WI38 (cell line): Measurements from ENCODE around the gene VILL.

ENCODE experiments used
- H3K4me3 ChIP-seq: 2 replicates; pipeline ENCODE4 v1.5.1; 2011; ENCODE audit warnings: low read depth, mild to moderate bottlenecking, control low read depth, low read length
- CTCF ChIP-seq: IDR thresholded peaks from 2 replicates; pipeline ENCODE4 v1.5.1; 2012; ENCODE audit warnings: low read depth, mild to moderate bottlenecking, control low read depth, low read length

Gene VILL

DNA sequence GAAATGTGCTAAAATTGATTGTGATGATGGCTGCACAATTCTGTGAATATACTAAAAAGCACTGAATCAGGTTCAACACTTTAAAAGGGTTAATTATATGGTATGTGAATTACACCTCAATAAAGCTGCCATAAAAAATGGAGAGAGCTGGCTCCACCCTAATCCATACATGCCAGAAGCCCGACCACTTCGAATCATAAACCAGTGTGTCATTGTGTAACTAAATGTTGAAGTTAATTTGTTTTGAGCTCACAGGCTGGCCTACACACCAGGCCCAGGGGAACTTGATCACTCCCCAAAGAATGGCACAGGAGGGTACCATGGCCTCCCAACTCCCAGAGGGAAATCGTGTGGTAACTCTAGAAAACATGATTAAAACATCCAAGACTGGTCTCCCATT is 24.9 kb downstream of the VILL start:
- no peak overlapping the region for H3K4me3 ChIP-seq
- TF ChIP-seq CTCF = no peak

- TF ChIP-seq CTCF = no peak
- no peak overlapping the region for H3K4me3 ChIP-seq
Observed at GRCh38 chr3:38015984-38016383, 25.4 kb downstream of the VILL start.

DNA sequence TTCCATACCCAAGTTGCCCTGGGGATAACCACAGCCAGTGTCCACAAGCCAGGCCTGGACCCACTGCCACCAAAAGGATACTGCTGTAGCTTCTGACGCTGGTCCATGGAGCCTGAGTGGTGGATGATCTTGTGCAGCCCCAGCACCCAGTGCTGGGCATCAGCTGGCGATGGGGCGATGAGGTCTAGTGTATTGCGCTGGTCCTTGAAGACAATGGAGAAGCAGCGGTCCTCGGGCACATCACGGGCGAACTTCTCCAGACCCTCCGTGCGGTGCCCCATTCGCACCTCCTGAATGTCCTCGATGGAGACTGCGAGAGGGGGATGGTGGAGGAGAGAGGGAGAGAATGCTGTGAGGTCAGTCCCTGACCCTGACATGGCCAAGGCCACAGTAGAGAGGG is 25.8 kb downstream of the VILL start:
- TF ChIP-seq CTCF = no peak
- no peak overlapping the region for H3K4me3 ChIP-seq

DNA sequence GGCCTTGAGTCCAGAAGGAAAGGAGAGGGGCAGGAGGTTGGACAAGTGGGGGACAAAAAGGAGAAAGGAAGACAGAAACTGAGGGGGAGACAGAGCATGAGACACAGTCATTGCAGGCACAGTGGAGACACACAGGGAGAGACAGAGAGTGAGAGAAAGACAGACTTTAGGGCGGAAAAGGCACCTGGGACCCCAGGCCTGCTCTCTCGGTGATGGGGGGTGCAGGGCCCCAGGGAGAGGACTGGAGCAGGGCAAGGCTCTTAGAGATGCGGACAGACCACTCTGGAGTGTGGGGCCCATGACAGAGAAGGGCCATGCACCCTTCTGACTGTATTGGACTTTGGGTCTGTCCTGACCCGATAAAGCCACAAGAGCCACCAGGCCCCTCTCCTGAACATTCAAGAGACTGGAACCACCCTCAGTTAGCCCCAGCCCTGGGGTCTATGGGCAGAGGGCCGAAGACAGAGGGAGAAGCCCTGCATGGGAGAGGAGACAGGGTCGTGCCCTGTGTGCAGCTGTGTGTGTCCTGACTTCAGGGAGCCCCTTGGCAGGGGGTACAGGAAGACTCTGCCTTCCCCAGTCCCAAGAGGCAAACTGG is 26.4 kb downstream of the VILL start:
- no peak for TF ChIP-seq CTCF
- no peak overlapping the region for H3K4me3 ChIP-seq

DNA sequence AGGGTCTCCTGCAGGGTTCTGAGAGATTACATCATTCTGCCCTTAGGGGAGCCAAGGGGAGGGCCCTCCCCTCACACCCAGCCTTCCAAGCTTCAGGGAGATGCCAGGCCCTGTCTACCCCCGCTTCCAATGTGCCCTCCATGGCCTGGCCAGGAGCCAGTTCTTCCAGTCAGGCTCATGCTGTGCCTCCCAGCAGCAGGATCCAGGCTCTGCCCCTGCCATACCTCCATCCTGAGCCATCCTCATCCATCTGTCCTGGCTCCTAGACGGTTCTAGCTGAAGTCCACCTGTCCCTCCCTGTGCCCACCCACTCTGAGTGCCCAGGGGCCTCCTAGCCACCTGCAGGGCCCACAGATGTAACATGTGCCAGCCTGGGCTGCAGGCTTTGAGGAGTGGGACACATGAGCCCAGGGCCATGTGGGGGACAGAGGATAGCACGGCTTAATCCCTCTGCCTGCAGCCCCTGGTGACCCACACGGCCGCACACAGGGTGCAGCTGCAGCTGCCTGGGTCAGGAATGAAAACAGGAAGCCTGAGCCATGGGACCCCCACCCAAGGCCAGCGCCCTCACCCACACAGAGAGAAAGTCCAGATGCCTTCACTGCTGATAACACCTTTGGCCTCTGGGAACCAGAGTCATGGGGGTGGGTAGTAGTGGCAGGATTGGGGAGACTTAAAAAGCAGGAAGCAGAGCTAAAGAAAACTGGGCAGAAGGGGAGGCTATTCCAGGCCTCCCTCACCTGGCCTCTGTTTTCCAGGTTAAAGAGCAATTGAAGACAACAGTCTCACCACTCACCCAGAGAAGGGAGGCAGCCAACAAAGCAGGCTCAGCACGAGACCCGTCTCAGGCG is 27.1 kb downstream of the VILL start:
- H3K4me3 ChIP-seq = no peak overlapping the region
- no peak for TF ChIP-seq CTCF

DNA sequence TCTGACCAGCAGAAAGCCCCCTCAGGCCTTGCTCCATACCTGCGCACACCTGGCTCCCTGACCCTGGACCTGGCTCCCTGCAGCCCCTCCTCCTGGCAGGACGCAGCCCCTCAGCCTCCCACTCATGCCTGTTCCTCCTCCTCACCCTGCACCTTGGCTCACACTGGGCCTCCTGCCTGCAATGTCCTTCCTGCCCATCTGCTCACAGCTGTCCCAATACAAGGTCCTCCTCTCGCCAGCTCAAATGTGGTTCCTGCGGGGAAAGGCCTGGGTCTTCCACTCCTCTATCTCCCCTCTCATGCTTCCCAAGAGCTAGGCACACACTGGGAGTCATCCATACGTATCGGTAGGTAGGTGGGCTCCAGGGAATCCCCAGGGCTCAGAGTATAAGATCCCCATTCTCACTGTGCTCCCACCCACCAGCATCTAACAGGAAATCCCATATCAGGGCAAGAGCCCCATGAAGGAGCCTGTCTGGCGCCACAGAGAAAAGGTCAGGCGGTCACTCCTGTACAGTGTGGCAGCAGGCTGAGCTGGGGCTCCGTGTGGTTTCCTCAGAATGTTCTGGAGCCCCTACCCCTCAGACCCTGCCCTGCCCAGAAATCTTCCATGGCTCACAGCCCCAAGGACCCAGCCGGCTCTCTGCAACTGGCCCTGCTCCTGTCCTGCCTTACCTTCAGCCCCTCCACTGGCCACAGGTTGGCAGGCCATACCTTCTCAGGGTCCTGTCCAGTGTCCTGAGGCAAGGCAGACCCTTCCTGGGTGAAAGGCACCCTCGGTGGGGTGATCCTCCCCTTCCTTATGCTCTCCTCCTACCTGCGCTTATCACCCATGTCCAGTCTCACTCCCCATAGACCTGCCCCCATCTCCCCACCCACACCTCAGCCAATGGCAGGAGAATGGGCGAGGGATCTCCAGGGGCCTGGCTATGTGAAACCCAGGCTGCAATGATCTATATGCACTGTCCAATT is 28.0 kb downstream of the VILL start:
- TF ChIP-seq CTCF = no peak
- no peak overlapping the region for H3K4me3 ChIP-seq
